SK-N-SH (cell line): ENCODE results near the gene ACIN1. TPM values are rescaled to one million over a fixed set of nuclear protein-coding genes. Genes with fewer than 3 reads are reported as not detected.

Source experiments
- CTCF ChIA-PET: fragments of 300-600, 350-600 bp; formaldehyde crosslinking; extraction: SDS; loops from one replicate; lab custom pipeline; 2021; lab: Yijun Ruan, JAX
- POLR2A ChIA-PET: fragments of 350-600 bp; sonication (Branson Sonifier 250); formaldehyde crosslinking; extraction: SDS; loops from one replicate; lab custom pipeline; 2020; ENCODE audit warnings: antibody characterized with exemption, inconsistent platforms; lab: Yijun Ruan, JAX
- DNase-seq: peaks from one replicate; pipeline ENCODE4 v3.0.0; 2012
- H2AFZ ChIP-seq: fragments of 200-600 bp; sonication (generic); 2 replicates; pipeline ENCODE4 v1.8.1; 2016; ENCODE audit warnings: antibody characterized with exemption, mild to moderate bottlenecking, low read depth
- H3F3A ChIP-seq: fragments of 200-600 bp; sonication (generic); replicated peaks from 2 replicates; pipeline ENCODE3; 2016; ENCODE audit warnings: antibody characterized with exemption, mild to moderate bottlenecking; ENCODE audit not compliant: insufficient read depth
- H3K27ac ChIP-seq, 2 experiments: fragments of 200-500 bp in 1 of 2; fragments of 200-600 bp in 1 of 2; sonication (Bioruptor generic) in 1 of 2; sonication (generic), shearing (Covaris generic) in 1 of 2; 2 replicates each; pipeline versions ENCODE4 v1.5.1 to v1.6.1; 2014 to 2016; ENCODE audit warnings: low read depth in 2 of 2, inconsistent platforms in 1 of 2, low read length in 1 of 2, mild to moderate bottlenecking in 1 of 2, mixed read lengths in 1 of 2
- H3K27me3 ChIP-seq: fragments of 200-600 bp; sonication (generic), shearing (Covaris generic); 2 replicates; pipeline ENCODE4 v1.6.1; 2016; ENCODE audit warnings: mixed run types; ENCODE audit not compliant: insufficient read depth
- H3K36me3 ChIP-seq, 2 experiments: fragments of 200-500 bp in 1 of 2; fragments of 200-600 bp in 1 of 2; sonication (Bioruptor generic) in 1 of 2; sonication (generic) in 1 of 2; replicated peaks in 1 of 2; 2 replicates each; pipeline versions ENCODE3 to v1.5.1; 2014 to 2016; ENCODE audit warnings: low read length in 1 of 2, mild to moderate bottlenecking in 1 of 2; ENCODE audit not compliant: insufficient read depth in 2 of 2, control insufficient read depth in 1 of 2
- H3K4me1 ChIP-seq, 2 experiments: fragments of 200-500 bp in 1 of 2; fragments of 200-600 bp in 1 of 2; sonication (Bioruptor generic) in 1 of 2; sonication (generic), shearing (Covaris generic) in 1 of 2; 2 replicates each; pipeline versions ENCODE4 v1.5.1 to v1.6.1; 2014 to 2016; ENCODE audit warnings: low read depth in 1 of 2, low read length in 1 of 2, mixed run types in 1 of 2; ENCODE audit not compliant: insufficient read depth in 2 of 2, control insufficient read depth in 1 of 2
- H3K4me2 ChIP-seq: fragments of 200-600 bp; sonication (generic), shearing (Covaris generic); 2 replicates; pipeline ENCODE4 v1.6.1; 2017; ENCODE audit warnings: mixed run types
- H3K4me3 ChIP-seq, 2 experiments: fragments of 200-500 bp in 1 of 2; fragments of 200-600 bp in 1 of 2; sonication (Bioruptor generic) in 1 of 2; sonication (generic), shearing (Covaris generic) in 1 of 2; 2 replicates each; pipeline versions ENCODE4 v1.5.1 to v1.8.1; 2014 to 2016; ENCODE audit warnings: low read depth in 2 of 2, inconsistent platforms in 1 of 2, low read length in 1 of 2, mild to moderate bottlenecking in 1 of 2, mixed read lengths in 1 of 2, moderate library complexity in 1 of 2
- H3K79me2 ChIP-seq: fragments of 200-600 bp; sonication (generic); 2 replicates; pipeline ENCODE4 v1.8.1; 2017; ENCODE audit warnings: mild to moderate bottlenecking; ENCODE audit not compliant: insufficient read depth
- H3K9ac ChIP-seq: fragments of 200-600 bp; sonication (generic); 2 replicates; pipeline ENCODE4 v1.6.1; 2017; ENCODE audit warnings: mixed run types
- H3K9me2 ChIP-seq: fragments of 200-600 bp; sonication (generic); 2 replicates; pipeline ENCODE4 v1.6.1; 2017; ENCODE audit warnings: mixed run types
- H3K9me3 ChIP-seq: fragments of 200-600 bp; sonication (generic); 2 replicates; pipeline ENCODE4 v1.6.1; 2017; ENCODE audit warnings: mixed run types, mild to moderate bottlenecking, moderate library complexity
- H4K20me1 ChIP-seq: fragments of 200-600 bp; sonication (generic); 2 replicates; pipeline ENCODE4 v1.6.1; 2017; ENCODE audit warnings: mild to moderate bottlenecking, mixed run types; ENCODE audit not compliant: insufficient read depth
- CTCF ChIP-seq: fragments of 200-600 bp; sonication (generic); IDR thresholded peaks from 2 replicates; pipeline ENCODE4 v1.6.1; 2017; ENCODE audit warnings: antibody characterized with exemption, mild to moderate bottlenecking, moderate library complexity
- RAD21 ChIP-seq: IDR thresholded peaks from 2 replicates; pipeline ENCODE4 v1.6.1; 2012; ENCODE audit warnings: mild to moderate bottlenecking, low read length
- REST ChIP-seq: IDR thresholded peaks from 2 replicates; pipeline ENCODE4 v1.6.1; 2012; ENCODE audit warnings: mild to moderate bottlenecking, low read depth, low read length, moderate library complexity
- SMC3 ChIP-seq: IDR thresholded peaks from 2 replicates; pipeline ENCODE4 v1.6.1; 2012; ENCODE audit warnings: low read depth, low read length, improper control_type of control experiment
- WGBS: methylation state at CpG from one replicate; pipeline ENCODE4 v1.1.6; 2017; ENCODE audit warnings: low lambda C conversion rate; 5-methylcytosine and 5-hydroxymethylcytosine counted together
- polyA plus RNA-seq, 3 experiments: library from polyadenylated mRNA; depleted of rRNA; stranded (reverse); fragments of >200 nt; gene quantifications; 2 replicates each; pipeline ENCODE4 v1.2.3, GENCODE V29; 2012

ACIN1 gene
- polyA plus RNA-seq, 1 of the 3 experiments (the other 2 are of a cell fraction), result 159 TPM

- POLR2A ChIA-PET, result interaction anchor here (1.7 to 2.1 kb wide), 2 partner anchors 45 to 66 kb away, joined by 4 to 5 read pairs; no protein-coding TSS in a partner anchor
Measured at GRCh38 chr14:23052182-23052623, 42.7 kb downstream of the ACIN1 start.

More at GRCh38 chr14:23052182-23052623, 42.7 kb downstream of the ACIN1 start:
- Histone ChIP-seq H4K20me1 (no peaks in the 10 kb centered on the region), H3K9ac (no peak overlapping the region), H3K79me2 (peaks cover 6% of the 10 kb centered on the region; the same call in 1 of the 2 replicates), H3K4me1 (peaks cover 14 to 25% of the 10 kb centered on the region in 2 experiments; a peak in 3 of 4 replicates), H3K27me3 (no peaks in the 10 kb centered on the region), H3K36me3 (peaks cover 0 to 11% of the 10 kb centered on the region in 2 experiments), H3K9me2 (no peaks in the 10 kb centered on the region), H3F3A (peaks cover 12% of the 10 kb centered on the region), H2AFZ (no peak overlapping the region), H3K27ac (no peak overlapping the region), H3K4me3 (no peak overlapping the region), H3K9me3 (no peaks in the 10 kb centered on the region), H3K4me2 (no peak overlapping the region)
- whole genome bisulfite sequencing, result 94% methylated on average over 10 of the region's 14 CpGs
- 0 out of 2 replicates have a peak, but pooled peaks have one; percentile 4 for TF ChIP-seq SMC3
- peak; percentile 33; the same call in 1 of the 2 replicates for TF ChIP-seq RAD21
- 0 out of 2 replicates have a peak, but pooled peaks have one; percentile 17 for TF ChIP-seq CTCF
- TF ChIP-seq REST, result no peak
- no peak for DNase-seq
- CTCF ChIA-PET, result interaction anchor here (0.7 to 33.1 kb wide), 5 partner anchors 9 to 180 kb away, joined by 3 to 1566 read pairs (median 6); partner anchors contain the start of gene AJUBA
